ENCODE data around the gene FBXL20.
"Not testable (repeated sequence)": the region's sequence is repeated elsewhere in the genome, so short reads cannot be mapped to it uniquely, and the experiment has no call there.

- not testable (repeated sequence) for TF ChIP-seq CTCF (IDR thresholded peaks at IDR 0.05; ENCODE audit: extremely low read depth in 1 of 2, insufficient read depth in 1 of 2, low read depth in 1 of 2, low read length in 2 of 2); POLR2AphosphoS5 (IDR thresholded peaks at IDR 0.05; ENCODE audit: insufficient read depth, low read depth, low read length); POLR2A (IDR thresholded peaks at IDR 0.05; ENCODE audit: low read depth, low read length); EZH2 (IDR thresholded peaks at IDR 0.05; ENCODE audit: borderline replicate concordance, low read depth, low read length, severe bottlenecking); MAX (IDR thresholded peaks at IDR 0.05; ENCODE audit: insufficient read depth, insufficient read length); JUN (IDR thresholded peaks at IDR 0.05; ENCODE audit: borderline replicate concordance, insufficient read depth, insufficient read length, low read depth); MYC (IDR thresholded peaks at IDR 0.05; ENCODE audit: low read depth, low read length); FOS (IDR thresholded peaks at IDR 0.05; ENCODE audit: borderline replicate concordance, insufficient read depth, low read length)
Observed at GRCh38 chr17:39292546-39292945, 108.9 kb downstream of the FBXL20 start.

Measured in endothelial cell of umbilical vein (primary cell).